GM12878 (cell line): ENCODE measurements around the gene SPATA24. TPM values are rescaled to one million over a fixed set of nuclear protein-coding genes. Genes with fewer than 3 reads are reported as not detected.
A peak's percentile ranks its signal among the peaks of the same experiment; 100 is the strongest.

Source experiments
- ATAC-seq: fragments of 200-7000 bp; cut with Tn5 transposase; 3 replicates; pipeline ENCODE4 v1.9.1; 2020; ENCODE audit warnings: mild to moderate bottlenecking, moderate library complexity
- BruUV-seq: library from RNA; stranded (reverse); fragments of 400-500 nt; replicated peaks from 2 replicates; lab custom pipeline; 2021; lab: Mats Ljungman, UMichigan
- CTCF ChIA-PET: fragments of 300-600 bp; sonication (Branson Sonifier 250); formaldehyde crosslinking; extraction: SDS; loops from one replicate; lab custom pipeline; 2021; ENCODE audit warnings: inconsistent platforms; lab: Yijun Ruan, JAX
- POLR2A ChIA-PET: fragments of 350-600 bp; formaldehyde crosslinking; extraction: SDS; loops from one replicate; lab custom pipeline; 2021; ENCODE audit warnings: inconsistent platforms; lab: Charles Lee
- RAD21 ChIA-PET: fragments of 300-600 bp; sonication (Branson Sonifier 250); formaldehyde crosslinking; loops from one replicate; lab custom pipeline; 2023; ENCODE audit warnings: antibody characterized with exemption; ENCODE audit not compliant: unreplicated experiment; lab: Charles Lee
- SMC1A ChIA-PET: fragments of 300-600 bp; sonication (Branson Sonifier 250); formaldehyde crosslinking; loops from one replicate; lab custom pipeline; 2023; ENCODE audit not compliant: unreplicated experiment, uncharacterized antibody; lab: Charles Lee
- DNase-seq: peaks from one replicate; pipeline ENCODE4 v3.0.0-alpha.2; 2011; ENCODE audit warnings: low read depth, low spot score
- FAIRE-seq: peaks from 3 replicates; lab custom pipeline; 2011; peaks lifted over from hg19 to GRCh38; lab: Jason Lieb, UNC
- H2AFZ ChIP-seq: 2 replicates; pipeline ENCODE4 v1.6.0; 2011; ENCODE audit warnings: low read depth, low read length, control low read depth; ENCODE audit not compliant: control insufficient read depth
- H3K27ac ChIP-seq: 2 replicates; pipeline ENCODE4 v1.5.1; 2011; ENCODE audit warnings: control low read depth; ENCODE audit not compliant: control insufficient read depth, insufficient read depth
- H3K27me3 ChIP-seq, 2 experiments: replicated peaks in 1 of 2; 2 replicates each; pipeline versions ENCODE4 v1.6.0 to v1.6.1; 2011; ENCODE audit warnings: low read length in 1 of 2; ENCODE audit not compliant: control insufficient read depth in 2 of 2, insufficient read depth in 2 of 2
- H3K36me3 ChIP-seq, 2 experiments: 2 replicates each; pipeline ENCODE4 v1.5.1; 2011; ENCODE audit warnings: low read length in 1 of 2; ENCODE audit not compliant: control insufficient read depth in 2 of 2, insufficient read depth in 2 of 2
- H3K4me1 ChIP-seq: 2 replicates; pipeline ENCODE4 v1.6.1; 2011; ENCODE audit warnings: mild to moderate bottlenecking, low read length, moderate library complexity, mixed read lengths; ENCODE audit not compliant: control insufficient read depth, insufficient read depth
- H3K4me2 ChIP-seq: 2 replicates; pipeline ENCODE4 v1.6.0; 2011; ENCODE audit warnings: control low read depth; ENCODE audit not compliant: control insufficient read depth, insufficient read depth
- H3K4me3 ChIP-seq: fragments of 200-600 bp; sonication (generic); 2 replicates; pipeline ENCODE4 v1.5.1; 2016
- H3K79me2 ChIP-seq: 2 replicates; pipeline ENCODE4 v1.6.0; 2011; ENCODE audit warnings: low read length; ENCODE audit not compliant: control insufficient read depth, insufficient read depth
- H3K9ac ChIP-seq: 2 replicates; pipeline ENCODE4 v1.8.0; 2011; ENCODE audit warnings: low read length, control low read depth, mixed read lengths; ENCODE audit not compliant: control insufficient read depth, insufficient read depth
- H3K9me3 ChIP-seq: replicated peaks from 3 replicates; pipeline ENCODE4 v1.5.1; 2011; ENCODE audit warnings: mild to moderate bottlenecking, low read length; ENCODE audit not compliant: control insufficient read depth, insufficient read depth
- H4K20me1 ChIP-seq: 2 replicates; pipeline ENCODE4 v1.6.0; 2011; ENCODE audit not compliant: control insufficient read depth, insufficient read depth
- BMI1 ChIP-seq: fragments of 450-650 bp; IDR thresholded peaks from 2 replicates; pipeline ENCODE4 v1.6.1; 2016; ENCODE audit warnings: mild to moderate bottlenecking, moderate library complexity, borderline replicate concordance
- CBFB ChIP-seq: IDR thresholded peaks from 2 replicates; pipeline ENCODE4 v1.6.1; 2016; ENCODE audit warnings: antibody characterized with exemption, low read depth
- CEBPZ ChIP-seq: fragments of 150-350 bp; IDR thresholded peaks from 2 replicates; pipeline ENCODE4 v1.6.1; 2016; ENCODE audit warnings: low read depth, low read length
- ELK1 ChIP-seq: IDR thresholded peaks from 2 replicates; pipeline ENCODE4 v1.6.1; 2012; ENCODE audit warnings: low read depth, low read length, improper control_type of control experiment
- FOS ChIP-seq: IDR thresholded peaks from 3 replicates; pipeline ENCODE4 v1.6.1; 2011; ENCODE audit warnings: borderline replicate concordance; ENCODE audit not compliant: insufficient read length; ENCODE audit errors: extremely low read depth
- HDAC6 ChIP-seq: fragments of 200-600 bp; sonication (generic); IDR thresholded peaks from one replicate; pipeline ENCODE4 v1.8.0; 2017; ENCODE audit warnings: antibody characterized with exemption; ENCODE audit not compliant: unreplicated experiment
- MAX ChIP-seq: IDR thresholded peaks from 2 replicates; pipeline ENCODE4 v1.6.1; 2012; ENCODE audit warnings: low read depth, low read length, improper control_type of control experiment
- NFXL1 ChIP-seq: fragments of 450-650 bp; IDR thresholded peaks from 2 replicates; pipeline ENCODE4 v1.6.1; 2017; ENCODE audit warnings: antibody characterized with exemption, mild to moderate bottlenecking, borderline replicate concordance
- NR2C1 ChIP-seq: fragments of 450-650 bp; IDR thresholded peaks from 2 replicates; pipeline ENCODE4 v1.6.1; 2017; ENCODE audit warnings: antibody characterized with exemption, mild to moderate bottlenecking, moderate library complexity
- NR2F1 ChIP-seq: fragments of 450-650 bp; conservative IDR thresholded peaks from 2 replicates; pipeline ENCODE4 v1.6.1; 2017; ENCODE audit warnings: mild to moderate bottlenecking
- POU2F2 ChIP-seq: IDR thresholded peaks from 3 replicates; pipeline ENCODE4 v1.6.1; 2011; ENCODE audit warnings: low read depth, mild to moderate bottlenecking, low read length, borderline replicate concordance
- SP1 ChIP-seq: IDR thresholded peaks from one replicate; pipeline ENCODE4 v1.6.1; 2011; ENCODE audit warnings: low read depth, low read length
- ZSCAN29 ChIP-seq: fragments of 450-650 bp; IDR thresholded peaks from 2 replicates; pipeline ENCODE4 v1.6.1; 2017; ENCODE audit warnings: mild to moderate bottlenecking, moderate library complexity
- WGBS: methylation state at CpG from one replicate; pipeline ENCODE4 v1.1.6; 2016; ENCODE audit warnings: low lambda C conversion rate; ENCODE audit not compliant: insufficient replicate concordance, insufficient coverage; ENCODE audit errors: missing lambda C conversion rate; 5-methylcytosine and 5-hydroxymethylcytosine counted together
- in situ Hi-C: fragments of 300-500 bp; cut with MboI; formaldehyde crosslinking; loops from 9 replicates; pipeline ENCODE4 v1.14.3; 2018; ENCODE audit warnings: mixed read lengths
- intact Hi-C: fragments of 100-400 bp; cut with micrococcal nuclease; formaldehyde crosslinking; loops from one replicate; pipeline ENCODE4 v1.14.2; 2022; ENCODE audit not compliant: unreplicated experiment
- polyA plus RNA-seq, 11 experiments: library from polyadenylated mRNA; depleted of rRNA in 4 of 11; unstranded in 6 of 11; stranded (reverse) in 5 of 11; fragments of >200 nt; fragmentation: Nextera tagmentation in 4 of 11; fragmentation: Illumina TruSeq in 1 of 11; extraction: Ambion mirVana in 4 of 11; extraction: Trizol in 1 of 11; gene quantifications; 1 replicate in 1 of 11; 2 replicates in 10 of 11; pipeline versions ENCODE4 v1.2.1 to v1.2.3, GENCODE V29; 2011 to 2016; ENCODE audit warnings: inconsistent platforms in 2 of 11, missing spikeins in 2 of 11, low read depth in 1 of 11
- total RNA-seq, 4 experiments: library from RNA; depleted of rRNA in 3 of 4; stranded (reverse); fragments of >200 nt in 3 of 4; fragmentation: Illumina TruSeq in 1 of 4; extraction: Trizol in 1 of 4; gene quantifications; 2 replicates each; pipeline versions ENCODE4 v1.2.1 to v1.2.3, GENCODE V29; 2013 to 2021
- TF ChIP-seq, protein P1 (sequence below): fragments of 450-650 bp; IDR thresholded peaks from 2 replicates; pipeline ENCODE4 v1.6.1; 2017; ENCODE audit warnings: antibody characterized with exemption, mild to moderate bottlenecking, moderate library complexity

SPATA24 gene
- total and polyA plus RNA-seq, 10 of the 15 experiments (the other 5 are each of a cell fraction or from before 2014, with no cell fraction given), result 4.1 to 9.8 (median 7.3) TPM

DNA sequence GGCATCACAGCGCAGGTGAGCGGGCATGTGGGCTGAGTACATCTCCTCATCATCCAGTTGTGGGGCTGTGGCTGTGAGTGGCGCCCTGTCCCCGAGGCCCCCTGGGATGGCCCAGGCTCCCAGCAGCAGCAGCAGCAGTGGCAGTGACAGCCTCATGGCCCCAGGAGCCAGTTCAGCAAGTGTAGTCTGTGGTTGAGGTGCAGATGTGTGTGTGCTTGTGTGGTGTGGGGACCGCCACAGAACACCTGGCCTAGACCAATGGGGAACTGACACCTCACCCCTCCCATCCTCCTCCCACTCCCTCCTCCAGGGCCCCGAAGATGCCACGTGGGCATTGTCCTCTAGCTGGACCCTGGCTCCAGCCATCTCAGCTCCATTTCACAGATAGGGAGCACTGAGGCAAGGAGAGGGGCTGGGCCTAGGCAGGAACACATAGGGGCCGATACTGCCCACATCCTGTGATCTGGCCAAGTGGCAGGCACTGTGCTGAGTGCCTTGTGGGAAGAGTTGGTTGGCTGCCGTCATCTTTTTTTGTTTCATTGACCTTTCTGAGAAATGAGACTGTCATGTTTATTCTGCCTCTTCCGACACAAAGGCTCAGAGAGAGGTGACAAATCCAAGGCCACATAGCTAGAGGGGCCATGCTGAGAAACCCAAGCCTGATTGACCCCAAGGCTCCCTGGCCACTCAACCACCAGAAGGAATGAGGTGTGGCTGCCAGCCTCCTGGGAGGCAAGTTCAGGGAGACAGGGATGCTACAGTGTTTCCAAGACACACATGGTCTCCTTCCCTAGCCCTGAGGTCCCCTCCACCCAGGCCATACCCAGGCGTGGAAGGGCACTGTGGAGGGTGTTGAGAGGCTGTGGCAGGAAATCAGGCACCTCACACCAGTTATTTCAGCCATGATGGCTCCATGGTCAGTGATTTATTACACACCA, 13.9 kb downstream of the SPATA24 start, which contains the start of gene MZB1:
Gene MZB1 (minus strand): TSS at position 213 of the 938 bp plus-strand sequence. CDS start 57 bp downstream, at position 156.
- intact Hi-C loops (loop anchor here (5.0 kb wide), 4 partner anchors 98 to 193 kb away; partner anchors contain the start of genes MATR3 and SIL1), in situ Hi-C loops (no loop called here)
- H3K4me2 ChIP-seq, result peak within 1 kb of the TSS; percentile 73
- H3K4me3 ChIP-seq, result peak within 1 kb of the TSS; percentile 87
- H3K9ac ChIP-seq, result peak within 1 kb of the TSS; percentile 97
- 0% methylated on average over 11 of the region's 11 CpGs for WGBS
- H3K27ac ChIP-seq, result peak within 1 kb of the TSS; percentile 90
- RAD21 ChIA-PET, result interaction anchor here (0.6 to 5.8 kb wide), 18 partner anchors 9 to 258 kb away, joined by 3 to 42 read pairs (median 4); partner anchors contain the start of genes CXXC5, DNAJC18, PAIP2 and SPATA24
- SMC1A ChIA-PET, result interaction anchor here (0.6 to 3.0 kb wide), 16 partner anchors 9 to 247 kb away, joined by 3 to 26 read pairs (median 4); partner anchors contain the start of genes PAIP2 and SPATA24
- DNase-seq (peak; percentile 95), ATAC-seq (peak; percentile 63), FAIRE-seq (peak; percentile 95)
- H3K27me3 ChIP-seq, result no peaks in the 10 kb centered on the region
- peak within 1 kb of the TSS; percentile 15 for H2AFZ ChIP-seq
- no peaks in the 10 kb centered on the region; a peak in 2 of 4 replicates for H3K36me3 ChIP-seq
- H3K9me3 ChIP-seq, result no peaks in the 10 kb centered on the region
- no peaks in the 10 kb centered on the region for H4K20me1 ChIP-seq
- CTCF ChIA-PET, result interaction anchor here (0.6 to 4.4 kb wide), 13 partner anchors 13 to 1037 kb away, joined by 3 to 35 read pairs (median 3); partner anchors contain the start of gene SPATA24
- POLR2A ChIA-PET, result interaction anchor here (0.6 to 6.8 kb wide), 15 partner anchors 11 to 847 kb away, joined by 3 to 74 read pairs (median 5); partner anchors contain the start of genes ETF1, MATR3, PAIP2 and SPATA24
- peaks cover 81% of the 10 kb centered on the region for H3K79me2 ChIP-seq
- TSS peak; percentile 66 for BruUV-seq
- H3K4me1 ChIP-seq, result peaks cover 58% of the 10 kb centered on the region
- no peak for TF ChIP-seq HDAC6
- TF ChIP-seq SP1, result peak; percentile 73
- TF ChIP-seq NR2F1, result peak; percentile 69
- peak; percentile 82; the same call in 1 of the 2 replicates for TF ChIP-seq MAX
- TF ChIP-seq CBFB, result peak; percentile 98
- no peak for TF ChIP-seq ZSCAN29
- TF ChIP-seq, protein P1, sequence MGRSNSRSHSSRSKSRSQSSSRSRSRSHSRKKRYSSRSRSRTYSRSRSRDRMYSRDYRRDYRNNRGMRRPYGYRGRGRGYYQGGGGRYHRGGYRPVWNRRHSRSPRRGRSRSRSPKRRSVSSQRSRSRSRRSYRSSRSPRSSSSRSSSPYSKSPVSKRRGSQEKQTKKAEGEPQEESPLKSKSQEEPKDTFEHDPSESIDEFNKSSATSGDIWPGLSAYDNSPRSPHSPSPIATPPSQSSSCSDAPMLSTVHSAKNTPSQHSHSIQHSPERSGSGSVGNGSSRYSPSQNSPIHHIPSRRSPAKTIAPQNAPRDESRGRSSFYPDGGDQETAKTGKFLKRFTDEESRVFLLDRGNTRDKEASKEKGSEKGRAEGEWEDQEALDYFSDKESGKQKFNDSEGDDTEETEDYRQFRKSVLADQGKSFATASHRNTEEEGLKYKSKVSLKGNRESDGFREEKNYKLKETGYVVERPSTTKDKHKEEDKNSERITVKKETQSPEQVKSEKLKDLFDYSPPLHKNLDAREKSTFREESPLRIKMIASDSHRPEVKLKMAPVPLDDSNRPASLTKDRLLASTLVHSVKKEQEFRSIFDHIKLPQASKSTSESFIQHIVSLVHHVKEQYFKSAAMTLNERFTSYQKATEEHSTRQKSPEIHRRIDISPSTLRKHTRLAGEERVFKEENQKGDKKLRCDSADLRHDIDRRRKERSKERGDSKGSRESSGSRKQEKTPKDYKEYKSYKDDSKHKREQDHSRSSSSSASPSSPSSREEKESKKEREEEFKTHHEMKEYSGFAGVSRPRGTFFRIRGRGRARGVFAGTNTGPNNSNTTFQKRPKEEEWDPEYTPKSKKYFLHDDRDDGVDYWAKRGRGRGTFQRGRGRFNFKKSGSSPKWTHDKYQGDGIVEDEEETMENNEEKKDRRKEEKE, result no peak
- no peak for TF ChIP-seq CEBPZ
- peak; percentile 23; the same call in 1 of the 2 replicates for TF ChIP-seq ELK1
- TF ChIP-seq NFXL1, result peak; percentile 98
- TF ChIP-seq POU2F2, result peak; percentile 73; the same call in 1 of the 3 replicates
- TF ChIP-seq NR2C1, result no peak
- no peak for TF ChIP-seq BMI1
- TF ChIP-seq FOS, result no peak
